HG02973 (cell line): Measurements from ENCODE around the gene GTSF1L.
A peak's percentile ranks its signal among the peaks of the same experiment; 100 is the strongest.
"Not testable (repeated sequence)": the region's sequence is repeated elsewhere in the genome, so short reads cannot be mapped to it uniquely, and the experiment has no call there.

ENCODE experiments used
- ATAC-seq: cut with Tn5 transposase; IDR thresholded peaks from one replicate; pipeline ENCODE4 v1.9.1; 2021; ENCODE audit warnings: moderate library complexity; ENCODE audit not compliant: unreplicated experiment

Gene GTSF1L

DNA sequence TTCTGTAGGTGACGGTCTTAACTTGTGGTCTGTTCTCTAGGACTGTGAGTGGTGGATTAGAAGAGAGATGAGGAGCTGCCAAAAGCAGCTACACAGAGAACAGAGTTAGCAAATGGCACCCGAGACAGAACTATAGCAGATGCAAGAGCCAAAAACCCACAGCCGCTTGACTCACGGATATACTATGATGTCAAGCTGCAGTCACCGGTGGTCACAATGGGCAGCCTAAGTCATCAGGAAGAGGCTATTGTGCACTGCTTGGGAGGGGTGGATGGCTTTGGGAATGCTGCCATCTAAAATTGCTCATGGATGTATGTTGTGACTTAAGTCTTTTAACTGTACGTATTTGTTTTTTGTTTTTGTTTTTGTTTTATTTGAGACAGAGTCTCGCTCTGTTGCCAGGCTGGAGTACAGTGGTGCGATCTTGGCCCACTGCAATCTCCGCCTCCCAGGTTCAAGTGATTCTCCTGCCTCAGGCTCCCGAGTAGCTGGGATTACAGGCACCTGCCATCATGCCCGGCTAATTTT, at the start of gene GTSF1L:
GTSF1L (minus strand) TSS at position 192 of the 528 bp plus-strand sequence. CDS start 308 bp downstream, outside the sequence.
- no peak for ATAC-seq

DNA sequence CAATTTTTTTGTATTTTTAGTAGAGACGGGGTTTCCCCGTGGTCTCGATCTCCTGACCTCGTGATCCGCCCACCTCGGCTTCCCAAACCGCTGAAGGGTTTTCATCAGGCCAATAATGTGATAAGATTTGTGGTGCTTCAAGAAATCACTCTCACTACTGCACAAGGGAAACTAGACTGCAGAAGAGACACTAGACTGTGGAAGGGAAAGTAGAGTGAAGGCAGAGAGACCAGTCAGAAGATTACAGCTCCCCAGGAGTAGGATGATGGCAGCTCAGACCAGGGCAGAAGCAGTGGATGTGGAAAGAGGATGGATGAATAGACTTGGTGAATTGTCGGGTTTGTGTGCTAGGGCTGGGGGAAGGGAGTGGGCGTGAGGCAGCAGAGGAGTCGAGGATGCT, 48.0 kb upstream of the GTSF1L start:
- ATAC-seq: no peak

DNA sequence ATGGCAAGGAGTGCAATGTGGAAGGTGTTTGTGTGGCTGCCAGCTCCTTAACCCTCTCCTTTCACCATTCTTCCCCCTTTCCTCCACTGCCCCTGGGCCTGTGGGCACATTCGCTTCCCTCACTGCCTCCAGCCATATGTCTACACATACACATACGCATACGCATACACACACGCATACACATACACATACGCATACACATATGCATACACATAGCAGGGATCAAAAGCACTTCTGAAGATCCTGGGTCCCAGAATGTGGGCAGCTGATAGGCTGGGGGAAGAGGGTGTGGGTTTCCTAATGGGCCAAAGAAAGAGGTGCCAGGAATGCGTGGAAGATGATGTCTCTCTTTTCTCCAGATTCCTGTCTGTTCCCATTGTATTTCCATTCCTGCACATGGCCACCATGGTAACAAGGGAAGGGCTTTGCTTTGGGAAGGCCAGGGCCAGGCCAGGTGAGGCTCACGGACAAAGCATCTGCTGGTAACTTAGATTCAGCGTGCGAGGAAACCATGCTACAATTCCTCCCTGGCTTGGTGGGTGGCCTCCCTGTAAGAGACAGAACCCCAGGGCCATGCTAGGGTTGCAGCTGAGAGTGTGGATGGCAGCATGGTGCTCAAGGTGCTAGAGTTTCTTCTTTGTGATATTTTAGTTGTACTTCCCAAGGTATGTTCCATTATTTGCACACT, 44.8 kb upstream of the GTSF1L start:
- no peak for ATAC-seq

DNA sequence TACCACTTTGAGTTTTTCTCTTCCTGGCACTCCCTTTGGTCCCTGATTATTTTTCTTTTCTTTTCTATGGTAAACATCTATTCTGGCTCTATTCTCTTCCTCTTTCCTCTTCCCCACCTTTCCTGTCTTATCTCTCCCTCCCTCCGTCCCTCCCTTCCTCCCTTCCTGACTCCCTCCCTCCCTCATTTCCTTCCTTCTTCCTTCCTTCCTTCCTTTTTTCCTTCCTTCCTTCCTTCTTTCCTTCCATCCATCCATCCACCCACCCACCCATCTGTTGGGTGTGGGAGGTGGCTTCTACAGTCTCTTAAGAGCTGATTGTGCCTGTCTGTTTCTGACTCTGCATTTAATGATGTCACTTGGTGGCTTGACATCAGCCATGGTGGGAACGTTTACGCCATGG, 43.5 kb upstream of the GTSF1L start:
- no peak for ATAC-seq

DNA sequence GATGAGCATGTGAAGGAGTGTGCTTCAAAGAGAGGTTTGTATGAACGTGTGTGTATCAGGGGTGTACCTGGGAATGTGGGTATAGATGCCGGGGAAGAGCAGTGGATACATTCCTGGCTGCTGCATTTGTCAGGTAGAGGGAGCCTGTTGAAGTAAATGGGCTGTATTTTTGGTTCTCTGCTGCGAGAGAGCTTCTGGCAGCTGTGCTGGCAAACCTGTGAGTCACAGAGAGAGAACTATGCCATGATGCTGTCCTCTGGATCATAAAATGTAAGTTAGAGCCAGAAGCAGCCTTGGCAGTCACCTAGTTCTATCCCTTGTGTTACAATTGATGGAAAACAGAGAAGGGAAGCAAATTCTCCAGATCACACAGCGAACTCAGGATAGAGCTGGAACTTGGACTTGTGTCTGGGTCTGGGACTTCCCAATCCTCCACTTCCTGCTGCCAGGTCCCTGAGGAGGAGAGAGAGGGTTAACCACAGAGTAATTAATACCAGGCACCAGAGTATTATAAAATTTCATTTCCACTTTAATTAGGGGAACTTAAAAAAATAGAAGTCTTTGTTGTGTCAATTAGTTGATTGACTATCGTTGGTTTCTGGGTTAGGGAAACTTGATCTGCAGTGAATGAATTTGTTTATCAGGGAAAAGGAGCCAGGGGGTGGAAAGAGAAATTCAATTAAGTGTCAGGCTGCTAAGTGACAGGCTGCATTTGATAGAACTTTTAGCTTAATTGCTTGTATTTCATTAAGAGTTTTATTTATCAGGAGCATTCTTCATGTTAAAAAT, 41.1 kb upstream of the GTSF1L start:
- no peak for ATAC-seq

DNA sequence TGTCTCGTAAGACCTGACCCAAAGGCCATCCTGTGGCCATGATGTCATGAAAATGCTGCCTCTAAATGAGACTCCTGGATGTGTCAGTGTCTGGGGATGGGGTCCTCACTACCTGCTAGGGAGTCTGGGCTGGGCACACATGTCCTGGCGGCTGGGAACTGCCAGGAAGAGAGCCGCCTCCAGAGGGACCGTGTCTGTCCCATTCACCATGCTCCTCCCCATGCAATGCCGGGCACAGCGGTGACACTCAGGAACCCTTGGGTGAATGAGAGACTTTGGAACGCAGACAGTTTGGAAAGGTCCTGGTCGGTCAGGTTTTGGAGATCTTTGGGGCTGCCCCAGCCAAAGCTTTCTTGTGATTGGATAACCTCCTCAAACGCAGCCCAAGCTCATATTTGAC, 40.1 kb upstream of the GTSF1L start:
- ATAC-seq: no peak

DNA sequence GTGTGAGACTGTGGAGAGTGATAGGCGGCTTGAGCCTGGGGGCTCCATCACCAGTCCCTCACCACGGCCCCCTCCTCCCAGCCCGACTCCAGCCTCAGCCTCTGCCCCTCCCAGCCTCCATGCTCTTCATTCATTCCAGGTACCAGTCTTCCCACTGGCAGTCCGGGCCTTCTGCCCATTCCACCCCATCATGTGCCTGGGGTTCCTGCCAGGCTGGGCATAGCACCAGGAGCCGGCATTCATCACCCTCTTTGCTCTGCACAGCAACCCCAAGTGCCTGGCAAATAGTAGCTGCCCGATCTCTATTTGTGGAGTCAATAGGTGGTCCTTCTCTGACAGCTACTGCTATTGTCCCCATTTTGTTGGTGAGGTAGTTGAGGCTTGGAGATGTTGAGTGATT, 39.6 kb upstream of the GTSF1L start:
- ATAC-seq: no peak

DNA sequence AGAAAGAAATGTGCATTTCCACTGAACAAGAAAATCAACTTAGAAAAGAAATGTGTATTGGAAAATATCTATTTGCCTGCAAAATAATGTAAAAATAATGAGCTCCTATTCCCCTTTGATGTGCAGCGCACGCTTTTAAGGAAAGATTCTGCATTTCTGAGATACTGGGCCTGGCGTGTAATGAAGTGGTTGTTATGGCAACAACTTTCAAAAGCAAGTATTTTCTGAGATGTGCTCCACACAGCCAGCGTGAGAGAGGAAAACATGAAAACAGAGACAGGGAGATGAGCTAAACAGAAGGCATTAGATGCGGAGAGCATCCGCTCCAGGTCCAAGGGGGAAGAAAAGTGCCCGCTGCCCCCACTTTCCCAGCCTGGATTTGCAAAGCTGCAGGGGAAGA, 39.1 kb upstream of the GTSF1L start:
- ATAC-seq: no peak

DNA sequence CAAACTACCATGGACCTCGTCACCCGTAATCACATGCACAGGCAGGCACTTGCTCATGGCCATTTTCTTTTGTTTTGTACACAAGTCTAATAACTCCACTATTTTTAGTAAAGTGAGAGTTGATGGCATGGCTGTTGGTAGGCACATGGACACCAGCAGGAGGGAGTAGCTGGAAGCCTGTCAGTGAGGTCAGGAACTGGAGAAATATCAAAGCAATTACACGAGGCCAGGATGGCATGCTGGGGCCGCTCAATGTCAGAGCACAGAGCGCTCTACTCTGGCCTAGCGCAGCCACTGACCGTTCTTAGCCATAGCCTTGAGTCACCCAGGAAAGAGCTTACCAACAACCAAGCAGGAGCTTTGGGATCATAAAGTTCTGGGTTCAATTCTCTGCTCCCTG, 36.1 kb upstream of the GTSF1L start:
- ATAC-seq: no peak

DNA sequence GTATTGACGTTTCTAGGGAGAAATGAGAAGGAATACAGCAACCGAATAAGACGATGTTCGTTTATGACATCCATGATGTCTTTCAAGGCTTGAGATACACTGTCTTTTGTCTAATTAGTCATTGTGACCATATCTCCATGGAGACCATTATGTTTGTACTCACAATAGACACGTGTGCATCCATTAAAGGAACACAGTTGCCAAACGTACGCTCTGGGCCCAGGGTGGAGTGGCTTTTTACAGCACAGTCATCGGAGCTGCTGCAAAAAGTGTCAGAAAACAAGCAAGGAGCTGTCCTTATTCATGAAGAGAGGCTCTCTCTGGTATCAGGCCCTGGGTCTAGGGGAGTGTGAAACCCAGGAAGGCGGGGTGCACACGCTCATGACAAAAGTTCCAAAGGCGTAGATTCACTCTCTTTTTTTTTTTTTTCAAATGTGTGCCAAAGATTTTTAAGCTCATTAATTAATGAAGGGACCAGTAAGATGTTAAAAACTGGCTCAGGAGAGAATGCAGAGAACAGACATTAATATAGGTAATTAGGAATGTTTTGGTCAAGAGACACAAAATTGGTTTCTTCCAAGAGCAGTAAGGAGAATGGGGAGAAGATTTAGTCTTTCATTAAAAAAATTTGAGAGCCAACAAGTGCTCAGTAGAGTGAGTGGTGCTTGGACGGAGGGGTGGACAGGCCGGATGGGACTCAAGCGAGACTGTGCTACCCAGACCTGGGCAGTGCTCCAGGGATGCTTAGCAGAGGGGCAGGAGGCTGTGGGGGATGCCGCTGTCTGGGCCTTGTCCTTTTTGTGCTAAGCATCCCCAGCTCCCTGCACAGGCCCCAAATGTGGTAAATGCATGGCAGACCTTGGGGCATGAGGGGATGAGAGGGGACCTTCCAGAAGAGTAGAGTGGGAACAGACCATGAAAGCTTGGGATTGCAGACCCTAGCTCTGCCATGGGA, 34.9 kb upstream of the GTSF1L start:
- no peak for ATAC-seq

DNA sequence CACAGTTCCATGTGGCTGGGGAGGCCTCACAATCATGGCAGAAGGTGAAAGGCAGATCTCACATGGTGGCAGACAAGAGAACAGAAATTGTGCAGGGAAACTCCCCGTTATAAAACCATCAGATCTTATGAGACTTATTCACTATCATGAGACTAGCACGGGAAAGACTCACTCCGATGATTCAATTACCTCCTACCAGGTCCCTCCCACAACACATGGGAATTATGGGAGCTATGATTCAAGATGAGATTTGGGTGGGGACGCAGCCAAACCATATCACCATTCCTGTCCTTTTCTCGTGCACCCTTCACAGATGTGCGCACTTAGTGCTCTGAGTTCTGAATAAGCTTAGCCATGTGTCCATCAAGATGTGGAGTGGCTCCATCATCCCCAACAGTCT, 31.1 kb upstream of the GTSF1L start:
- not testable (repeated sequence) for ATAC-seq

DNA sequence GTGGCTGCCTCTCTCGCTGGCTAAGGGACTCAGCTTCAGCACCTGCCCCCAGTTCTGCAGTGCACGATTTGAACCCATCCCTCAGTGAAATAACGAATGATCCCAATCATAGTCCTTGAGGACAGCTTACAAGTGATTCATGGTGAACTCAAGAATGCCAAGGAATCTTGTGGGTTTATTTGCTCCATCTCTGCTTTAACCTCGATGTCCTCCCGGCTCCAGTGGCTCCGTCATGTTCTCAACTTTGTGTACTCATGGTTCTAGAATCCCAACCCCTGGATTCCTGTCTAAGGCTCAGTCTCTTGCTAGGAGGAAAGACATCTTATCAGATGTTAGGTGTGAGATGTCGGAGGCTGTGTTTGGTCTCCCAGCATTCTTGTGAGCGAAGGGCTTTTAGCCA, 29.0 kb upstream of the GTSF1L start:
- no peak for ATAC-seq

DNA sequence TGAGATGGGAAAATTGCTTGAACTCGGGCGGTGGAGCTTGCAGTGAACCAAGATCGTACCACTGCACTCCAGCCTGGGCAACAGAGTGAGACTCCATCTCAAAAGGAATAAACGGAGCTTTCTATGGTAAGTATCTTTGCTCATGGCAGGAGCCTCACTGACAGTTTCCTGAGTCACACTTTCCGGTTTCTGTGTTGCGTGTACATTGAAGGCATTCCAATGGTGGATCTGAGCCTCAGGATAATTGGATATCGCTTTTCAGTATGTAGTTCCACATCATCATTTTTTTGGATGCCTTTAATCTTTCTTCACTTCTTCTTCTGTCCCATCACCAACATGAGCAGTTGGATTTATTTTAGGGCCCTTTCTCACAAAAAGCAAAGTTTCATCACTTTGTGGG, 28.6 kb upstream of the GTSF1L start:
- ATAC-seq: no peak

DNA sequence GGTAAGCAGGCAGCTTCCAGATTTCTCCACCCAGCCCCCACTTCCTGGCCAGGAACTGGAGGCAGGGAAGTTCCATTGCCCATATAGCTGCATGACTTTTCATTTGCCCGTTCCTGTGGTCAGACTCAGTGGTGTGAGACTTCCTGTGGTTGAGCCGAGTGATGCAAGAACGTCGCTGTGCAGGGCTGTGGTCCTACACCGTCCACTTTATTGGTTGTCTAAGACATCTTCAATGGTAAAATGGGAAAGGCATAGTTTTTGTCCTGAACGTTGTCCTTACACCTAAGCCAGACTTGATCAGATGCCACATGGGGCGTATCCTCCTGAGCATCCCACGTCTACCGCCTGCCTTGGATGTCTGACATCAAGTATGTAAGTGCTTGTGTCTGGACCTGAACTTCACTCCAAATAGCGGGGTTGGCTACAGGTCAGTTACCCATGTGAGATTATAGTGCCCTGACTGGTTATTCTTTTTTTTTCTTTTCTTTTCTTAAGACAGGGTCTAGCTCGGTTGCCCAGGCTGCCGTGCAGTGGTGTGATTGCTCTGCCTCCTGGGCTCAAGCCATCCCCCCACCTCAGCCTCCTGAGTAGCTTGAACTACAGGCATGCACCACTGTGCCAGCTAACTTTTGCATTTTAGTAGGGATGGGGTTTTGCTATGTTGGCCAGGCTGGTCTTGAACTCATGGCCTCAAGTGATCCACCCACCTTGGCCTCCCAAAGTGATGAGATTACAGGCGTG, 25.9 kb upstream of the GTSF1L start:
- ATAC-seq: peak; percentile 46

DNA sequence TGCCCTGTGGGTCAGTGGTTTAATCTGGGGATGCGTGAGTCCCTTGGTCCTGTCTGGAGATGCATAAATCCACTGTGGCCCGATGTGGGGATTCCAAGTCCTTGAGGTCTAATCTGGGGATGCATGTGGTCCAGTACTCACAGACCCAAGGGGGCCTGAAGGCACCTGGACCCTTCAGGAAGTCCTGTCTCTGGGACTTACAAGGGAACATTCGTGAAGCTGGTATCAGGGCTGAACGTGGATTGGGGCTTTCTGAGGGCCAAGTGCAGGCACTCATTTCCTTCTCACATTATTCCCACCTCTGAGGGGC, 25.2 kb upstream of the GTSF1L start:
- no peak for ATAC-seq

DNA sequence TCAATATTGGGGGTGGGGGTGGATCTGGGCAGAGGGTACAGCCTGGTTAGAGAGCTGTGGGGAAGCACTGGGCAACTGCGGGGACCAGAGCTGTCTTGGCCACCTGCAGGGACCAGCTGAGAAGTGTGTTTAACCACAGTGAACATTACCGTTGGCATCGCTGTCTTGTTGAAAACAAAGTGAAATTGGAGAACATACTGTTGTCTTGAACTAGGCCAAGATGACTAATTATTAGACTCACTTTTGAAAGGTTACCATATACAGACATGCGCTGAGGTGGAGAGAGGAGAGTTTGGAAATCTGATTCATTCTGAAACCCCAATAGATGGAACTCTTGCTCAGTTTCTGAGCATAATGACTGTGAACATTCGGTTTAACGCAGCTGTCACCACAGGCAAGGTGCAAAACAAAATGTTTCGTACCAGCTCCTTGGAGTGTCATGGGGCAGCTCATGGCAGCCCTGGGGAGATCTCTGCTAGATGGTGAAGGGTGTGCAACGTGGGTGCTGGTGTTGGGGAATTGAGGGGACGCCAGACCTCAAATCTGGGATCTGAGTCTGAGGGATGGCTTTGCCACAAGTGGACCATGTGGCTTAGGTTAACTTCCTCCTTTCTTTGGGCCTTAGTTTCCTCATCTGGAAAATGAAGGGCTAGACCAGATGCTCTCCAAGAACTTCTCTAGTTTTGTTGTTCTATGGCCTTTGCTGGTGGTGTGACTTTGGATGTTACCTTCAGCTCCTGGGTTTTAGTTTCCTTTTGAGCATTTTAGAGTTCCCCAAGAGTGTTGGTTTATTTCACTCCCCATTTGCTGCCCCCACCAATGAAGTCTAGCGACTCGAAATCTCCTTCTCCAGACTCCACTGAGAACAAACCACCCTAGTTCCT, 24.6 kb upstream of the GTSF1L start:
- peak; percentile 69 for ATAC-seq

DNA sequence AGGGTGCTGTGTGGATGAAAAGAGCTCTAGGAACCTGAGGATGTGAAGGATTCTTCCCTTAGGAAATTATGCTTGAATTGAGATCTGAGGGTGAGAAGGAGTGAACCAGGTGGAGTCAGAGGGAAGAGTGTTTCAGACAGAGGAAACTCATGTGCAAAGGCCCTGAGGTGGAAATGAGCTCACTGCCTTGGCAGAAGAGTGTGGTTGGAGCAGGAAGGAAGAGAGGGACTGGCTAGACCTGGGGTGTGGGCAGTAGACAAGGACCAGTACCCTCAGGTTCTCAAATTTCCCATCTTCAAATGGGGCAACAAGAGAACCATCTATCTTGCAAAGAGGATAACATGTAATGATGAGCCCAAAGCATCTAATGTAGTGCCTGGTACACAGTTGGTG, 24.0 kb upstream of the GTSF1L start:
- no peak for ATAC-seq

DNA sequence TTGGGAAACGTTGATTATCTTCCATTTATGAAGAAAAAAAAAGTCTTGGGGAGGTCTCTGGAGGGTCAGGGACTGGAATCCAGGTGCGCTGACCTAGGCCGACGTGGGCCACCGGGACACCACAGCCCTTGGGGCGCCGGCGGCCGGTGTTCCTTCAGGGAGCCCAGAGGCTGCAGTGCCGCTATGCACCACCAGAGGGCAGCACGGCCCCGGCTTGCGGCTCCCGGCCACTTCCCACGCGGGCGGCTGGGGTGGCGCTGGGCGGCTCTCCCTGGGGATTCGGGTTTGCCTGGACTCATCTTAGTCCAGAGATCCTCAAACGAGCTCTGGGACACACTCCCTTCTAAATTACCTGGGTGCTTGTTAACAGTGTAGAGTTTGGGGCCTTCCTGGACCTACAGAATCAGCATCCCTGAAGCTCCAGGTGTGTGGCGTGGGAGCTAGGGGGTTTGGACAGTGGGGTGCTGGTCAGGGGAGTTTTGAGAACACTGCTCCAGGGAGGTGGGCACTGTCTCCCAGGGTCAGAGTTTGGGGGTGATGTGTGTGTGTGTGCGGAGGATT, 23.0 kb upstream of the GTSF1L start:
- ATAC-seq: no peak

DNA sequence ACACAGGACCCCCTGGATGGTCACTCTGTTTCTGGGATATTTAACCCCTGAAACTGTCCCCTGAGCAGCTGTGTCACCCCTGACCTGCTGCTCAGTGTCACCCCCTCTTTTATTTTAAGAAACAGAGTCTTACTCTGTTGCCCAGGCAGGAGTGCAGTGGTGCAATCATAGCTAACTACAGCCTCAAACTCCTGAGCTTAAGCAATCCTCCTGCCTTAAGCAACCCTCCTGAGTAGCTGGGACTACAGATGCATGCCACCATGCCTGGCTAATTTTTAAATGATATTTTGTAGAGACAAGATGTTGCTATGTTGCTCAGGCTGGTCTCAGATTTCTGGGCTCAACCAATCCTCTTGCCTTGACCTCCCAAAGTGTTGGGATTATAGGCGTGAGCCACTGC, 21.5 kb upstream of the GTSF1L start:
- ATAC-seq: no peak
